Measurements from ENCODE around the gene TCTA.

The TCTA gene

DNA sequence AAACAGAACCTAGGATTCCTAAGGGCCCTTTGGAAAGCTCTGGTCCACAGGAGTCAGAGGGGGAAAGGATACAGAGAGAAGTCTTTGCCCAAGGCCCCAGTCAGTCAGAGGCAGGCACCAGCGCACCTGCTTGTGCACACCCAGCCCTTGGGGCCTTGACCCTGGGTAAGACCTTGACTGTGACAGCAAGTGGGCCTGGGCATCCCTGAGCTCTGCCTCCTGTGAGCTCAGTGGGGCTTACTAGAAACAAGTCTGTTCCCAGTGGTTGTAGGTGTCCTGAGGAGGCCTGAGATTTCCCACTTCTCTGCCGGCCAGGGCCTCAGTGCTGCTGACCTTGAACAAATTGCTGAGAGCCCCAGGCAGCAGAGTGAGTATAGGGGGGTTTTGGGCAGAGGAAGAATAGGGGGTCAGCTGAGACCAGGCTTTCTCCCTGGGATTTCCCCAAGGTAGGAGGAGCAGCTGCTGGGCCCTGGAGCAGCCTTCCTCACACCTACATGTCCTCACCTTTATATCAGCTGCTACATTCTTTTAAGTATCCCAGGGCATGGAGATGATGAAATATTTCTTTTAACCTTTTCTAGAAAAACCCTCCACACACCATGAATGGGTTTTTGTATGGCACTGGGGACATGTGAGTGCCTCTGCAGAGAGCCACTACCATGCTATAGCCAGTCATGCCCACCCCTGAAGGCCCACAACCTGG is 48.1 kb downstream of the TCTA start:
- Histone ChIP-seq H3K4me3 (ENCODE audit: low read depth, low read length) (no peak overlapping the region), H3K9me3 (ENCODE audit: control insufficient read depth, insufficient read depth, low read depth, low read length) (no peaks in the 10 kb centered on the region), H3K36me3 (ENCODE audit: control insufficient read depth in 2 of 2, insufficient read depth in 1 of 2, low read length in 2 of 2) (no peaks in the 10 kb centered on the region), H3K4me1 (ENCODE audit: control insufficient read depth, insufficient read depth, low read length) (no peaks in the 10 kb centered on the region), H3K27ac (ENCODE audit: extremely low read depth, low read depth, low read length) (no peak overlapping the region)
- TF ChIP-seq GLI4 (tag by site-specific recombination; IDR thresholded peaks at IDR 0.05) = no peak
- TF ChIP-seq, protein P1, sequence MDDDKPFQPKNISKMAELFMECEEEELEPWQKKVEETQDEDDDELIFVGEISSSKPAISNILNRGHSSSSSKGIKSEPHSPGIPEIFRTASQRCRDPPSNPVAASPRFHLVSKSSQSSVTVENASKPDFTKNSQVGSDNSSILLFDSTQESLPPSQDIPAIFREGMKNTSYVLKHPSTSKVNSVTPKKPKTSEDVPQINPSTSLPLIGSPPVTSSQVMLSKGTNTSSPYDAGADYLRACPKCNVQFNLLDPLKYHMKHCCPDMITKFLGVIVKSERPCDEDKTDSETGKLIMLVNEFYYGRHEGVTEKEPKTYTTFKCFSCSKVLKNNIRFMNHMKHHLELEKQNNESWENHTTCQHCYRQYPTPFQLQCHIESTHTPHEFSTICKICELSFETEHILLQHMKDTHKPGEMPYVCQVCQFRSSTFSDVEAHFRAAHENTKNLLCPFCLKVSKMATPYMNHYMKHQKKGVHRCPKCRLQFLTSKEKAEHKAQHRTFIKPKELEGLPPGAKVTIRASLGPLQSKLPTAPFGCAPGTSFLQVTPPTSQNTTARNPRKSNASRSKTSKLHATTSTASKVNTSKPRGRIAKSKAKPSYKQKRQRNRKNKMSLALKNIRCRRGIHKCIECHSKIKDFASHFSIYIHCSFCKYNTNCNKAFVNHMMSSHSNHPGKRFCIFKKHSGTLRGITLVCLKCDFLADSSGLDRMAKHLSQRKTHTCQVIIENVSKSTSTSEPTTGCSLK (tag by site-specific recombination; IDR thresholded peaks at IDR 0.05) = no peak
- TF ChIP-seq, protein P2, sequence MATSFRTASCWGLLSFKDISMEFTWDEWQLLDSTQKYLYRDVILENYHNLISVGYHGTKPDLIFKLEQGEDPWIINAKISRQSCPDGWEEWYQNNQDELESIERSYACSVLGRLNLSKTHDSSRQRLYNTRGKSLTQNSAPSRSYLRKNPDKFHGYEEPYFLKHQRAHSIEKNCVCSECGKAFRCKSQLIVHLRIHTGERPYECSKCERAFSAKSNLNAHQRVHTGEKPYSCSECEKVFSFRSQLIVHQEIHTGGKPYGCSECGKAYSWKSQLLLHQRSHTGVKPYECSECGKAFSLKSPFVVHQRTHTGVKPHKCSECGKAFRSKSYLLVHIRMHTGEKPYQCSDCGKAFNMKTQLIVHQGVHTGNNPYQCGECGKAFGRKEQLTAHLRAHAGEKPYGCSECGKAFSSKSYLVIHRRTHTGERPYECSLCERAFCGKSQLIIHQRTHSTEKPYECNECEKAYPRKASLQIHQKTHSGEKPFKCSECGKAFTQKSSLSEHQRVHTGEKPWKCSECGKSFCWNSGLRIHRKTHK (tag by site-specific recombination; IDR thresholded peaks at IDR 0.05) = no peak
- no peak for TF ChIP-seq ZNF473 (tag by site-specific recombination; IDR thresholded peaks at IDR 0.05)
- peak; percentile 51; the same call in 1 of the 2 replicates for TF ChIP-seq ZNF335 (tag by site-specific recombination; conservative IDR thresholded peaks at IDR 0.05)
- TF ChIP-seq KLF1 (tag by site-specific recombination; IDR thresholded peaks at IDR 0.05) = no peak
- POLR2A ChIA-PET = interaction anchor here (2.1 kb wide), 1 partner anchor 9 kb away, joined by 6 read pairs; the partner anchor contains the start of gene DAG1
- CTCF ChIA-PET = interaction anchor here (0.6 to 1.3 kb wide), 4 partner anchors 9 to 724 kb away, joined by 3 to 4 read pairs (median 4); no protein-coding TSS in a partner anchor

DNA sequence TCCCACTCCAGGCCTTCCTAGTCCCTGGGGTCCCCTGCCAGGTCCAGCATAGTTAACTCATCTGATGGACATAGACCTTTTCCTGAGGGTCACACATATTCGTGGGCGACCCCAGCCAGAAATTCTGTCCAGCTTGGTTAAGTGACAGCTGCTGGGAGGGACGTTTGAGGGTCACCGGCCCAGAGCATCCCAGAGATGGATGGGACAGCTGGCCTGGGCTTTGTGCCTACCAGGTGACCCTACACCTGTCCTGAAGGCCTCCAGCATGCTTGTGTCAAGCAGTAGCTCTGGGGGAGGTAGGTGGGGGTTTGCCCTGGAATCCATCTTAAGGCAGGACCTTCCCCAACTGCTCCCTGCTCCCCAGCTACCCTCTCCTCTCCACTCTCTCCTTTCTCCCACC is 48.7 kb downstream of the TCTA start:
- ChIA-PET CTCF (interaction anchor here (0.6 to 1.3 kb wide), 4 partner anchors 10 to 725 kb away, joined by 3 to 4 read pairs (median 4); no protein-coding TSS in a partner anchor), POLR2A (interaction anchor here (2.1 kb wide), 1 partner anchor 8 kb away, joined by 6 read pairs; the partner anchor contains the start of gene DAG1)
- TF ChIP-seq, protein P3, sequence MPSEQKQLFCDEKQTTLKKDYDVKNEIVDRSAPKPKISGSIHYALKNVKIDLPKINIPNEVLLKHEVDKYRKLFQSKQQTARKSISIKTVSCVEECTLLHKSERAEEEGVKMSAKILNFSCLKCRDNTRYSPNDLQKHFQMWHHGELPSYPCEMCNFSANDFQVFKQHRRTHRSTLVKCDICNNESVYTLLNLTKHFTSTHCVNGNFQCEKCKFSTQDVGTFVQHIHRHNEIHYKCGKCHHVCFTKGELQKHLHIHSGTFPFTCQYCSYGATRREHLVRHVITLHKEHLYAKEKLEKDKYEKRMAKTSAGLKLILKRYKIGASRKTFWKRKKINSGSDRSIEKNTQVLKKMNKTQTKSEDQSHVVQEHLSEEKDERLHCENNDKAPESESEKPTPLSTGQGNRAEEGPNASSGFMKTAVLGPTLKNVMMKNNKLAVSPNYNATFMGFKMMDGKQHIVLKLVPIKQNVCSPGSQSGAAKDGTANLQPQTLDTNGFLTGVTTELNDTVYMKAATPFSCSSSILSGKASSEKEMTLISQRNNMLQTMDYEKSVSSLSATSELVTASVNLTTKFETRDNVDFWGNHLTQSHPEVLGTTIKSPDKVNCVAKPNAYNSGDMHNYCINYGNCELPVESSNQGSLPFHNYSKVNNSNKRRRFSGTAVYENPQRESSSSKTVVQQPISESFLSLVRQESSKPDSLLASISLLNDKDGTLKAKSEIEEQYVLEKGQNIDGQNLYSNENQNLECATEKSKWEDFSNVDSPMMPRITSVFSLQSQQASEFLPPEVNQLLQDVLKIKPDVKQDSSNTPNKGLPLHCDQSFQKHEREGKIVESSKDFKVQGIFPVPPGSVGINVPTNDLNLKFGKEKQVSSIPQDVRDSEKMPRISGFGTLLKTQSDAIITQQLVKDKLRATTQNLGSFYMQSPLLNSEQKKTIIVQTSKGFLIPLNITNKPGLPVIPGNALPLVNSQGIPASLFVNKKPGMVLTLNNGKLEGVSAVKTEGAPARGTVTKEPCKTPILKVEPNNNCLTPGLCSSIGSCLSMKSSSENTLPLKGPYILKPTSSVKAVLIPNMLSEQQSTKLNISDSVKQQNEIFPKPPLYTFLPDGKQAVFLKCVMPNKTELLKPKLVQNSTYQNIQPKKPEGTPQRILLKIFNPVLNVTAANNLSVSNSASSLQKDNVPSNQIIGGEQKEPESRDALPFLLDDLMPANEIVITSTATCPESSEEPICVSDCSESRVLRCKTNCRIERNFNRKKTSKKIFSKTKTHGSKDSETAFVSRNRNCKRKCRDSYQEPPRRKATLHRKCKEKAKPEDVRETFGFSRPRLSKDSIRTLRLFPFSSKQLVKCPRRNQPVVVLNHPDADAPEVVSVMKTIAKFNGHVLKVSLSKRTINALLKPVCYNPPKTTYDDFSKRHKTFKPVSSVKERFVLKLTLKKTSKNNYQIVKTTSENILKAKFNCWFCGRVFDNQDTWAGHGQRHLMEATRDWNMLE (tag by site-specific recombination; conservative IDR thresholded peaks at IDR 0.05; ENCODE audit: low read depth) = no peak
- TF ChIP-seq SP3 (tag by site-specific recombination; IDR thresholded peaks at IDR 0.05) (no peak), ZSCAN23 (tag by site-specific recombination; IDR thresholded peaks at IDR 0.05) (no peak), TRIM28 (IDR thresholded peaks at IDR 0.05; ENCODE audit: borderline replicate concordance, low read length) (no peak), ZNF521 (tag by site-specific recombination; IDR thresholded peaks at IDR 0.05) (no peak), ZNF48 (tag by site-specific recombination; IDR thresholded peaks at IDR 0.05) (no peak), BCL11A (tag by site-specific recombination; IDR thresholded peaks at IDR 0.05; ENCODE audit: low read depth) (no peak), ZBTB8A (tag by site-specific recombination; IDR thresholded peaks at IDR 0.05) (no peak)
- TF ChIP-seq, protein P4, sequence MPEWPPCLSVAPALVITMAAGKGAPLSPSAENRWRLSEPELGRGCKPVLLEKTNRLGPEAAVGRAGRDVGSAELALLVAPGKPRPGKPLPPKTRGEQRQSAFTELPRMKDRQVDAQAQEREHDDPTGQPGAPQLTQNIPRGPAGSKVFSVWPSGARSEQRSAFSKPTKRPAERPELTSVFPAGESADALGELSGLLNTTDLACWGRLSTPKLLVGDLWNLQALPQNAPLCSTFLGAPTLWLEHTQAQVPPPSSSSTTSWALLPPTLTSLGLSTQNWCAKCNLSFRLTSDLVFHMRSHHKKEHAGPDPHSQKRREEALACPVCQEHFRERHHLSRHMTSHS (tag by site-specific recombination; IDR thresholded peaks at IDR 0.05) = no peak
- TF ChIP-seq, protein P5, sequence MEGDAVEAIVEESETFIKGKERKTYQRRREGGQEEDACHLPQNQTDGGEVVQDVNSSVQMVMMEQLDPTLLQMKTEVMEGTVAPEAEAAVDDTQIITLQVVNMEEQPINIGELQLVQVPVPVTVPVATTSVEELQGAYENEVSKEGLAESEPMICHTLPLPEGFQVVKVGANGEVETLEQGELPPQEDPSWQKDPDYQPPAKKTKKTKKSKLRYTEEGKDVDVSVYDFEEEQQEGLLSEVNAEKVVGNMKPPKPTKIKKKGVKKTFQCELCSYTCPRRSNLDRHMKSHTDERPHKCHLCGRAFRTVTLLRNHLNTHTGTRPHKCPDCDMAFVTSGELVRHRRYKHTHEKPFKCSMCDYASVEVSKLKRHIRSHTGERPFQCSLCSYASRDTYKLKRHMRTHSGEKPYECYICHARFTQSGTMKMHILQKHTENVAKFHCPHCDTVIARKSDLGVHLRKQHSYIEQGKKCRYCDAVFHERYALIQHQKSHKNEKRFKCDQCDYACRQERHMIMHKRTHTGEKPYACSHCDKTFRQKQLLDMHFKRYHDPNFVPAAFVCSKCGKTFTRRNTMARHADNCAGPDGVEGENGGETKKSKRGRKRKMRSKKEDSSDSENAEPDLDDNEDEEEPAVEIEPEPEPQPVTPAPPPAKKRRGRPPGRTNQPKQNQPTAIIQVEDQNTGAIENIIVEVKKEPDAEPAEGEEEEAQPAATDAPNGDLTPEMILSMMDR (tag by site-specific recombination; IDR thresholded peaks at IDR 0.05) = no peak
- TF ChIP-seq, protein P6, sequence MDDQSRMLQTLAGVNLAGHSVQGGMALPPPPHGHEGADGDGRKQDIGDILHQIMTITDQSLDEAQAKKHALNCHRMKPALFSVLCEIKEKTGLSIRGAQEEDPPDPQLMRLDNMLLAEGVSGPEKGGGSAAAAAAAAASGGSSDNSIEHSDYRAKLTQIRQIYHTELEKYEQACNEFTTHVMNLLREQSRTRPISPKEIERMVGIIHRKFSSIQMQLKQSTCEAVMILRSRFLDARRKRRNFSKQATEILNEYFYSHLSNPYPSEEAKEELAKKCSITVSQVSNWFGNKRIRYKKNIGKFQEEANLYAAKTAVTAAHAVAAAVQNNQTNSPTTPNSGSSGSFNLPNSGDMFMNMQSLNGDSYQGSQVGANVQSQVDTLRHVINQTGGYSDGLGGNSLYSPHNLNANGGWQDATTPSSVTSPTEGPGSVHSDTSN (CRISPR knock-in tag; IDR thresholded peaks at IDR 0.05) = no peak
- no peak overlapping the region for H3K27ac ChIP-seq (ENCODE audit: extremely low read depth, low read depth, low read length)
- no peak overlapping the region for H3K4me3 ChIP-seq (ENCODE audit: low read depth, low read length)
- no peaks in the 10 kb centered on the region for H3K36me3 ChIP-seq (ENCODE audit: control insufficient read depth in 2 of 2, insufficient read depth in 1 of 2, low read length in 2 of 2)
- no peaks in the 10 kb centered on the region for H3K9me3 ChIP-seq (ENCODE audit: control insufficient read depth, insufficient read depth, low read depth, low read length)
- no peaks in the 10 kb centered on the region for H3K4me1 ChIP-seq (ENCODE audit: control insufficient read depth, insufficient read depth, low read length)

Data from HEK293 (cell line).